BE2C (cell line): ENCODE measurements around the gene PHACTR1.

Experiments
- DNase-seq: peaks from one replicate; pipeline ENCODE4 v3.0.0-alpha.2; 2020
- H3K27me3 ChIP-seq: fragments of 250-450 bp; sonication (Bioruptor Pico); 2 replicates; pipeline ENCODE4 v1.5.1; 2020; ENCODE audit warnings: mild to moderate bottlenecking
- H3K36me3 ChIP-seq: fragments of 250-450 bp; sonication (Bioruptor Pico); 2 replicates; pipeline ENCODE4 v1.5.1; 2020; ENCODE audit warnings: mild to moderate bottlenecking
- H3K4me1 ChIP-seq: fragments of 250-450 bp; sonication (Bioruptor Pico); 2 replicates; pipeline ENCODE4 v1.5.1; 2020
- H3K4me3 ChIP-seq: 2 replicates; pipeline ENCODE4 v1.5.1; 2011; ENCODE audit warnings: low read depth, low read length
- H3K9me3 ChIP-seq: fragments of 250-450 bp; sonication (Bioruptor Pico); 2 replicates; pipeline ENCODE4 v1.5.1; 2020
- TF ChIP-seq, protein P1 (sequence below): IDR thresholded peaks from 2 replicates; pipeline ENCODE4 v1.5.1; 2012; ENCODE audit warnings: mild to moderate bottlenecking, low read depth, low read length

Gene PHACTR1

DNA sequence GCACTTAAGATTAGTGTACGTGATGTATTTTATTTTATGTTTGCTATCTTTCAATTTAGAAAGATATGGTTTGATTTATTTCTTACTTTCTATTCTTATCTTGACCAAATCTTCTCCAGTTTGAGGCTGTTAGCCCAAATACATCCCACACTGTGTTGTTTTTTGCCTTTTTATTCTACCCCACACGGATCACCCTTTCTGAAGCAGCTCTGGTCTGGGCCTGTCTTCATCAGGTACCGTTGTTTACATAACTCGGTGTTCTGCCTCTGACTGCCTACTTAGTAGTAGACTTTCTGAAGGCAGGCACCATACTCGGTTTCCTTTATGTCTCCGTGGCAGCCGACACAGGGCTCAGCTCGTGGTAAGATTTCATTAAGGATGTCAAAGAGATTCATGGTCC is 95.0 kb downstream of the PHACTR1 start:
- DNase-seq = no peak

GRCh38 chr6:12813321-12813720 is 96.8 kb downstream of the PHACTR1 start:
- no peak for DNase-seq
- H3K4me3 ChIP-seq = no peak overlapping the region
- no peaks in the 10 kb centered on the region for H3K27me3 ChIP-seq
- H3K4me1 ChIP-seq = no peaks in the 10 kb centered on the region
- TF ChIP-seq, protein P1, sequence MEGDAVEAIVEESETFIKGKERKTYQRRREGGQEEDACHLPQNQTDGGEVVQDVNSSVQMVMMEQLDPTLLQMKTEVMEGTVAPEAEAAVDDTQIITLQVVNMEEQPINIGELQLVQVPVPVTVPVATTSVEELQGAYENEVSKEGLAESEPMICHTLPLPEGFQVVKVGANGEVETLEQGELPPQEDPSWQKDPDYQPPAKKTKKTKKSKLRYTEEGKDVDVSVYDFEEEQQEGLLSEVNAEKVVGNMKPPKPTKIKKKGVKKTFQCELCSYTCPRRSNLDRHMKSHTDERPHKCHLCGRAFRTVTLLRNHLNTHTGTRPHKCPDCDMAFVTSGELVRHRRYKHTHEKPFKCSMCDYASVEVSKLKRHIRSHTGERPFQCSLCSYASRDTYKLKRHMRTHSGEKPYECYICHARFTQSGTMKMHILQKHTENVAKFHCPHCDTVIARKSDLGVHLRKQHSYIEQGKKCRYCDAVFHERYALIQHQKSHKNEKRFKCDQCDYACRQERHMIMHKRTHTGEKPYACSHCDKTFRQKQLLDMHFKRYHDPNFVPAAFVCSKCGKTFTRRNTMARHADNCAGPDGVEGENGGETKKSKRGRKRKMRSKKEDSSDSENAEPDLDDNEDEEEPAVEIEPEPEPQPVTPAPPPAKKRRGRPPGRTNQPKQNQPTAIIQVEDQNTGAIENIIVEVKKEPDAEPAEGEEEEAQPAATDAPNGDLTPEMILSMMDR = no peak
- H3K9me3 ChIP-seq = no peaks in the 10 kb centered on the region
- H3K36me3 ChIP-seq = no peaks in the 10 kb centered on the region

More for the DNA sequence above, 95.0 kb downstream of the PHACTR1 start:
- Histone ChIP-seq H3K4me1 (no peaks in the 10 kb centered on the region), H3K9me3 (no peaks in the 10 kb centered on the region), H3K27me3 (no peaks in the 10 kb centered on the region), H3K4me3 (no peak overlapping the region), H3K36me3 (no peaks in the 10 kb centered on the region)
- TF ChIP-seq, protein P1 = no peak

- H3K27me3 ChIP-seq = no peaks in the 10 kb centered on the region
- H3K4me3 ChIP-seq = no peak overlapping the region
- H3K36me3 ChIP-seq = no peaks in the 10 kb centered on the region
- TF ChIP-seq, protein P1 = no peak
- no peaks in the 10 kb centered on the region for H3K9me3 ChIP-seq
- no peak for DNase-seq
- no peaks in the 10 kb centered on the region for H3K4me1 ChIP-seq
These were observed 97.4 kb downstream of the PHACTR1 start for GRCh38 chr6:12814015-12814414.

DNA sequence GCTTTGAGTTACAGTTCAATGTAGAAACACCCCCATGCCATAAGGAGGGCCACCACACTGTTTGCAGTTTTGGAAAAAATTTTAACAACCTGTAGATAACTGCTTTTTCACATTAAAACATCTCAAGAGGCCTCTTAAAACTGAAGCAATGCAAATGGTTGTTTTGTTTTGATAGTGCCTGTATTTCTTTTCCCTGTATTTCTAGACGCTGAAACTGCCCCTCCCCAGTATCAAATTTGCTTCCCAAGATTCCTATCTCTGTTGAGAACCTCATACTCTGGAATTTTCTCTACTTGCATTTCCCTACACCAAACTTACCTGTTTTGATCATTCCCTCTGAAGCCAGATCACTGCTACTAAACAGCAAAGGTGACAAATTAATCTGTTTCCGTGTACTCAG is 98.5 kb downstream of the PHACTR1 start:
- Histone ChIP-seq H3K4me3 (no peak overlapping the region), H3K9me3 (no peaks in the 10 kb centered on the region), H3K36me3 (no peaks in the 10 kb centered on the region), H3K27me3 (no peaks in the 10 kb centered on the region), H3K4me1 (no peaks in the 10 kb centered on the region)
- TF ChIP-seq, protein P1 = no peak
- no peak for DNase-seq

DNA sequence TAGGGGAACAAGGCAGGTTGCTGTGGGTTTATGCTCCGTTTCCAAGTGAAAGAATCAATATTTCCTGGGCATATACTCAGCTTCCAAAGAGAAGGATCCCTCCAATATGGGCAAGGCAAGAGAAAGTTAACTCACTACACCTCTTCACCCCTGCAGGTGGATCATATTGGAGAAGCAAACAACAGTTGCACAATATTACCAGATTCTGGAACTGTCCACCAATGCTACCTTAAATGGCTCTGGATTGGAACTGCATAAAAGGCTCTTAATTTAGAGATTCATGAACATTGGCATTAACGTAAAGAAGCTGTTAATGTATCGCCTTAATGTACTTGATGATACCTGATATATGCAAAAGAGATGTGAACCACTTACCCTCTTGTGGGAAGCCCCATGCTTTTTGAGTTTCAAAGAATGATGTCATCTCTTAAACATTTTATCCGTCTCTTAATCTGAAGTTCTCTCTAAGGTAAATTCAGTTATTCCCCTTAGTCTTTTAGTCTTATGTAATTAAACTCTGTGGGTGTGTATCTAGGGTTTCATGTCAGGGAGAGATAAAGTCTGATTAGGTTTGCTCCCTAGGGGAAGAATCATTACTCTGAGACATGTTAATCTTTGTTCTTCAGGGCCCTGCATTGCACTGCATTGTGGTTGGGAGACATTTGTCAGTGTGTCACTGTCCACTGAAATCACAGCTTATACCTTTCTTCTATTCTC is 99.5 kb downstream of the PHACTR1 start:
- Histone ChIP-seq H3K36me3 (no peaks in the 10 kb centered on the region), H3K4me3 (no peak overlapping the region), H3K4me1 (no peaks in the 10 kb centered on the region), H3K9me3 (no peaks in the 10 kb centered on the region), H3K27me3 (no peaks in the 10 kb centered on the region)
- no peak for DNase-seq
- TF ChIP-seq, protein P1 = no peak

DNA sequence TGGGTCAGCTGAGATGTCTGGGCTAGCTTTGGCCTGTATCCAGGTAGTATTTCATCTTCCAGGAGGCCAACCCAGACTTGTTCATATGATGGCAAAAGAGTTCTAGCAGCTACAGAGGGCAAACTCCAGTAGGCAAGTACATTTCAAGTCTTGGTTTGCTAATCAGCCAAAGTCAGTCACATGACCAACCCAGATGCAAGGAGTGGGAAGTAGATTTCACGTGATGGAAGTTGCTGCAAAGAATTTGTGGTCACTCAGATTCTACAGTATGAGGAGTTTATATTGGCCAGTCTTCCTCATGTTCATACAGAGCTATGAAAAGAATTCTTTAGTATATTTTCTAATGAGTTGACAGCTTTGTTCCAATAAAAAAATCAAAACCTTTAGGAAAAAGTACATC is 101.8 kb downstream of the PHACTR1 start:
- TF ChIP-seq, protein P1 = no peak
- no peak overlapping the region for H3K4me3 ChIP-seq
- DNase-seq = no peak
- H3K27me3 ChIP-seq = no peaks in the 10 kb centered on the region
- H3K4me1 ChIP-seq = no peaks in the 10 kb centered on the region
- no peaks in the 10 kb centered on the region for H3K36me3 ChIP-seq
- no peaks in the 10 kb centered on the region for H3K9me3 ChIP-seq
